Activated T-cell treated with anti-CD3 and anti-CD28 coated beads for 24 hours (primary cell): ENCODE data around the gene EDEM3.
"Not testable (repeated sequence)": the region's sequence is repeated elsewhere in the genome, so short reads cannot be mapped to it uniquely, and the experiment has no call there.

ENCODE experiments used
- DNase-seq: peaks from one replicate; pipeline ENCODE4 v3.0.0-alpha.2; 2020; ENCODE audit warnings: low read depth

Gene EDEM3

GRCh38 chr1:184754476-184755225 lies at the start of gene EDEM3:
Gene EDEM3 (minus strand): TSS chr1:184754858. CDS start chr1:184754646, 212 bp downstream.
- peak; percentile 98 for DNase-seq

- no peak for DNase-seq
These were observed 49.6 kb upstream of the EDEM3 start for GRCh38 chr1:184804220-184804619.

GRCh38 chr1:184803180-184803492 lies 48.5 kb upstream of the EDEM3 start:
- no peak for DNase-seq

- DNase-seq, result no peak
These were observed 47.9 kb upstream of the EDEM3 start for GRCh38 chr1:184802354-184803179.

GRCh38 chr1:184801503-184801902 lies 46.8 kb upstream of the EDEM3 start:
- DNase-seq, result no peak

- DNase-seq, result no peak
These were observed 46.2 kb upstream of the EDEM3 start for GRCh38 chr1:184800876-184801275.

GRCh38 chr1:184793967-184794366 lies 39.3 kb upstream of the EDEM3 start:
- DNase-seq, result no peak

- no peak for DNase-seq
These were observed 37.9 kb upstream of the EDEM3 start for GRCh38 chr1:184792450-184792969.

GRCh38 chr1:184791550-184791900 lies 36.9 kb upstream of the EDEM3 start:
- DNase-seq, result no peak

- no peak for DNase-seq
These were observed 36.2 kb upstream of the EDEM3 start for GRCh38 chr1:184790642-184791549.

- DNase-seq, result no peak
These were observed 35.2 kb upstream of the EDEM3 start for GRCh38 chr1:184789884-184790283.

- no peak for DNase-seq
These were observed 34.3 kb upstream of the EDEM3 start for GRCh38 chr1:184788970-184789369.

GRCh38 chr1:184785529-184785928 lies 30.9 kb upstream of the EDEM3 start:
- DNase-seq, result no peak

GRCh38 chr1:184783723-184784122 lies 29.1 kb upstream of the EDEM3 start:
- DNase-seq, result not testable (repeated sequence)

GRCh38 chr1:184781941-184782340 lies 27.3 kb upstream of the EDEM3 start:
- DNase-seq, result no peak

GRCh38 chr1:184775885-184776284 lies 21.2 kb upstream of the EDEM3 start:
- no peak for DNase-seq

- DNase-seq, result no peak
These were observed 20.7 kb upstream of the EDEM3 start for GRCh38 chr1:184775329-184775728.

- DNase-seq, result no peak
These were observed 19.2 kb upstream of the EDEM3 start for GRCh38 chr1:184773762-184774320.

- DNase-seq, result no peak
These were observed 16.6 kb upstream of the EDEM3 start for GRCh38 chr1:184771190-184771691.

GRCh38 chr1:184770181-184770979 lies 15.7 kb upstream of the EDEM3 start:
- DNase-seq, result no peak

- DNase-seq, result no peak
These were observed 14.6 kb upstream of the EDEM3 start for GRCh38 chr1:184769241-184769640.
